ENCODE results near the gene NPFF. TPM values are rescaled to one million over a fixed set of nuclear protein-coding genes. Genes with fewer than 3 reads are reported as not detected.
"Not testable (repeated sequence)": the region's sequence is repeated elsewhere in the genome, so short reads cannot be mapped to it uniquely, and the experiment has no call there.

Gene NPFF
- total RNA-seq, result 1 to 10 TPM in 1 of 2 donors, not detected in 1; 1.3 TPM

GRCh38 chr12:53506881-53507602, at the start of gene NPFF:
Gene NPFF (minus strand): TSS chr12:53507484. CDS start chr12:53507474, 10 bp downstream.
- Mint-ChIP-seq H3K27ac (no peak within 1 kb of the TSS), H3K4me1 (ENCODE audit: low read depth) (peaks cover 24% of the 10 kb centered on the region), H3K36me3 (ENCODE audit: insufficient read depth in 2 of 2) (peaks cover 0 to 3% of the 10 kb centered on the region in 2 donors), H3K27me3 (ENCODE audit: low read depth) (no peaks in the 10 kb centered on the region), H3K4me3 (no peak within 1 kb of the TSS), H3K9me3 (no peaks in the 10 kb centered on the region)
- no peak for DNase-seq
- ATAC-seq (replicated peaks in 1 of 2), result no peak

GRCh38 chr12:53552361-53553327, 45.4 kb upstream of the NPFF start:
- ATAC-seq (replicated peaks in 1 of 2), result no peak
- no peak for DNase-seq
- no peaks in the 10 kb centered on the region for H3K9me3 Mint-ChIP-seq
- peaks cover 2 to 3% of the 10 kb centered on the region in 2 donors for H3K36me3 Mint-ChIP-seq (ENCODE audit: insufficient read depth in 2 of 2)
- no peak overlapping the region for H3K4me3 Mint-ChIP-seq
- H3K4me1 Mint-ChIP-seq (ENCODE audit: low read depth), result peaks cover 6% of the 10 kb centered on the region
- no peaks in the 10 kb centered on the region for H3K27me3 Mint-ChIP-seq (ENCODE audit: low read depth)
- H3K27ac Mint-ChIP-seq, result no peak overlapping the region

- ATAC-seq (replicated peaks in 1 of 2), result no peak
- Mint-ChIP-seq H3K4me1 (ENCODE audit: low read depth) (peaks cover 6% of the 10 kb centered on the region), H3K27me3 (ENCODE audit: low read depth) (no peaks in the 10 kb centered on the region), H3K9me3 (no peaks in the 10 kb centered on the region), H3K4me3 (no peak overlapping the region), H3K27ac (no peak overlapping the region), H3K36me3 (ENCODE audit: insufficient read depth in 2 of 2) (peaks cover 2 to 3% of the 10 kb centered on the region in 2 donors)
- DNase-seq, result no peak
These were observed 44.6 kb upstream of the NPFF start for GRCh38 chr12:53551889-53552291.

DNA sequence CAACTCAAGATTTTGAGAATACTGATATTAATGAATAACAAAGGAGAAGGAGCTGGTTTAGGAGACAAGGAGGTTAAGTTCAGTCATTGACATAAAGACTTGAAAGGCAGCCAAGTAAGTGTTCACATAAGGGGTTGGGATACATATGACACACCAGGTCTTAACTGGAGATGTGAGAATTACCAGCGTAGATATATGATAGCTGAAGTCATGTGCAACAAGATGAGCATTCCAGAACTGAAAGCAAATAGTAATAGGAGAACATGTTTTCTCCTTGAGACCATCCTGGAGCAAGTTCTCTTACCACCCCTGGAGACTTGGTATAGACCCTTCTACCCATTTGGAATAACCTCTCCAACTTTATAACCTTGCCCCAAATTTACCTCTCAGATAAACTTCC, 43.3 kb upstream of the NPFF start:
- Mint-ChIP-seq H3K4me3 (no peak overlapping the region), H3K36me3 (ENCODE audit: insufficient read depth in 2 of 2) (peaks cover 2 to 3% of the 10 kb centered on the region in 2 donors), H3K9me3 (no peaks in the 10 kb centered on the region), H3K4me1 (ENCODE audit: low read depth) (peaks cover 6% of the 10 kb centered on the region), H3K27me3 (ENCODE audit: low read depth) (no peaks in the 10 kb centered on the region), H3K27ac (no peak overlapping the region)
- ATAC-seq (replicated peaks in 1 of 2) (no peak), DNase-seq (no peak)

DNA sequence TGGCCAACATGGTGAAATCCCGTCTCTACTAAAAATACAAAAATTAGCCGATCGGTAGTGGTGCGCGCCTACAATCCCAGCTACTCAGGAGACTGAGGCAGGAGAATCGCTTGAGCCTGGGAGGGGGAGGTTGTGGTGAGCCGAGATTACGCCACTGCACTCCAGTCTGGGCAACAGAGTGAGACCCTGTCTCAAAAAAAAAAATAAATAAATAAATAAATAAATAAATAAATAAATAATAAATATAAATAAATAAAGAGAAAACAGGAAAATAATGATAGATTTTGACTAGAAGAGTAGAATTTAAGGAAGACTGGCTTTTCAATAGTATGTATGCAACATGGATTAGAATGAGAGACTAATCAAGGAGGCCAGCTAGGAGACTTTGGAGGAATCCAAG, 42.8 kb upstream of the NPFF start:
- not testable (repeated sequence) for H3K27ac Mint-ChIP-seq; DNase-seq; H3K4me1 Mint-ChIP-seq (ENCODE audit: low read depth); ATAC-seq (replicated peaks in 1 of 2); H3K9me3 Mint-ChIP-seq; H3K4me3 Mint-ChIP-seq; H3K27me3 Mint-ChIP-seq (ENCODE audit: low read depth); H3K36me3 Mint-ChIP-seq (ENCODE audit: insufficient read depth in 2 of 2)

- not testable (repeated sequence) for H3K27me3 Mint-ChIP-seq (ENCODE audit: low read depth); H3K27ac Mint-ChIP-seq; H3K36me3 Mint-ChIP-seq (ENCODE audit: insufficient read depth in 2 of 2); ATAC-seq (replicated peaks in 1 of 2); H3K9me3 Mint-ChIP-seq; H3K4me3 Mint-ChIP-seq; DNase-seq
- H3K4me1 Mint-ChIP-seq (ENCODE audit: low read depth), result peaks cover 26% of the 10 kb centered on the region
These were observed 41.1 kb upstream of the NPFF start for GRCh38 chr12:53548354-53548753.

GRCh38 chr12:53543539-53543938, 36.3 kb upstream of the NPFF start:
- Mint-ChIP-seq H3K27ac (peak overlapping the region; percentile 59), H3K36me3 (ENCODE audit: insufficient read depth in 2 of 2) (peaks cover 2 to 12% of the 10 kb centered on the region in 2 donors), H3K4me3 (peak overlapping the region in 1 of 2 donors; percentile 59), H3K4me1 (ENCODE audit: low read depth) (peaks cover 22% of the 10 kb centered on the region), H3K27me3 (ENCODE audit: low read depth) (no peaks in the 10 kb centered on the region), H3K9me3 (no peaks in the 10 kb centered on the region)
- DNase-seq (peak; percentile 64 to 68), ATAC-seq (replicated peaks in 1 of 2) (peak; percentile 98)

- ATAC-seq (replicated peaks in 1 of 2) (no peak), DNase-seq (no peak)
- Mint-ChIP-seq H3K4me1 (ENCODE audit: low read depth) (peaks cover 14% of the 10 kb centered on the region), H3K27me3 (ENCODE audit: low read depth) (no peaks in the 10 kb centered on the region), H3K27ac (no peak overlapping the region), H3K9me3 (no peaks in the 10 kb centered on the region), H3K36me3 (ENCODE audit: insufficient read depth in 2 of 2) (peaks cover 0 to 12% of the 10 kb centered on the region in 2 donors), H3K4me3 (no peak overlapping the region)
These were observed 32.2 kb upstream of the NPFF start for GRCh38 chr12:53539526-53539925.

DNA sequence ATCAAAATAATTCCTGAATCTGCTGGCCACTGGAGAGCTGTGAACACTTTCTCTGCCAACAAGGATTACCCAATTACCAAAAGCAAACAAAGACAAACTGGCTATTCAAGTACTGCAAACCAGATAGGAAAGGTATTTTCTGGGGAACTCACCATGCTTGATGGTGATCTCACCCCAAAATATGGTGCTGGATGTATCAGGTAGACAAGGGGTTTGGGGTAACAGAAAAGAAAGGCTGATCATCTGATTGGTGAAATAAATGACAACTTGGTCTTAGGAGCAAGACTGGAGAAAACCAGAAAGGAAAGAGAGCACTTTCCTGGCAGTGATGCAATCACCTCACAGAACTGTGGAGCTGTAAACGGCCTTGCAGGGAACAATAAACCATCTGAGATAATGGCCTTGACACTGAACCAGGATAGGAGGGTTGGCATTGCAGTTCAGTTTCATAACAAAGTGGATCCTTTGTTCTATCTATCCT, 31.0 kb upstream of the NPFF start:
- no peaks in the 10 kb centered on the region for H3K27me3 Mint-ChIP-seq (ENCODE audit: low read depth)
- no peaks in the 10 kb centered on the region for H3K9me3 Mint-ChIP-seq
- H3K4me1 Mint-ChIP-seq (ENCODE audit: low read depth), result peaks cover 1% of the 10 kb centered on the region
- no peak overlapping the region for H3K27ac Mint-ChIP-seq
- DNase-seq (no peak), ATAC-seq (replicated peaks in 1 of 2) (no peak)
- peaks cover 0 to 10% of the 10 kb centered on the region in 2 donors for H3K36me3 Mint-ChIP-seq (ENCODE audit: insufficient read depth in 2 of 2)
- H3K4me3 Mint-ChIP-seq, result no peak overlapping the region

DNA sequence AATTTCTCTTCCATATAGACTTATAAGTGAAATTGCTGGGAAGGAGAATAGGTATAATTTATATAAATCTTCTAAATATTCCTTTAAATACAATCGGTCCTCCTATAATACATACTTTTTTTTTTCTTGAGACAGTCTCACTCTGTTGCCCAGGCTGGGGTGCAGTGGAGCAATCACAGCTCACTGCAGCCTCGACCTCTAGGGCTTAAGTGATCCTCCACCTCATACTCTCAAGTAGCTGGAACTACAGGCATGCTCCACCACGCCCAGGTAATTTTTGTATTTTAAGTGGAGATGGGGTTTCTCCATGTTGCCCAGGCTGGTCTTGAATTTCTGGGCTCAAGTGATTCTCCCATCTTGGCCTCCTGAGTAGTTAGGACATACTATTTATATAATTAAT, 29.7 kb upstream of the NPFF start:
- Mint-ChIP-seq H3K27me3 (ENCODE audit: low read depth) (no peaks in the 10 kb centered on the region), H3K36me3 (ENCODE audit: insufficient read depth in 2 of 2) (peaks cover 2 to 8% of the 10 kb centered on the region in 2 donors), H3K4me1 (ENCODE audit: low read depth) (no peaks in the 10 kb centered on the region), H3K9me3 (no peaks in the 10 kb centered on the region), H3K27ac (no peak overlapping the region), H3K4me3 (no peak overlapping the region)
- no peak for ATAC-seq (replicated peaks in 1 of 2)
- DNase-seq, result no peak

DNA sequence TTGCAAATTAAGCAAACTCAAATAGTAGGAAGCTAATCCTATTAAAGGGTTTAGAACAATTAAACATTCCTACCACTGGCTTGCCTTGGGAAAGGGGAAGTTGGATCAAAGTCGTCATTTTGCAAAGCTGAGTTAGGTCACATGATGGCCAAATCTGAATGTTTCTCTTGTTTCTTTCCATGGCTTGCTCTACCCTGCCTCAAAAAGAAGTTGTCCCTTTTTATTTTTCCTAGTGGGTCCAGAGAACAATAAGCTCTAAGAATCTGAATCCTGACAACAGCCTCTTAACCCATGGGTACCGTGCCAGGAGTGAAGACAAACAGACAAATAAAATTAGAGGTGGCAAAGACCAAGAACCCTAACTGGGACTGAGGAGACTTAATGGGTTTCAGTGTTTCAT, 26.2 kb upstream of the NPFF start:
- no peaks in the 10 kb centered on the region for H3K27me3 Mint-ChIP-seq (ENCODE audit: low read depth)

GRCh38 chr12:53532524-53533445, 25.5 kb upstream of the NPFF start:
- ATAC-seq (replicated peaks in 1 of 2) (no peak), DNase-seq (no peak)
- Mint-ChIP-seq H3K36me3 (ENCODE audit: insufficient read depth in 2 of 2) (peaks cover 2 to 7% of the 10 kb centered on the region in 2 donors), H3K27me3 (ENCODE audit: low read depth) (no peaks in the 10 kb centered on the region), H3K4me1 (ENCODE audit: low read depth) (no peaks in the 10 kb centered on the region), H3K9me3 (no peaks in the 10 kb centered on the region), H3K27ac (no peak overlapping the region), H3K4me3 (no peak overlapping the region)

More for the DNA sequence above, 26.2 kb upstream of the NPFF start:
- H3K4me1 Mint-ChIP-seq (ENCODE audit: low read depth), result no peaks in the 10 kb centered on the region
- no peak for ATAC-seq (replicated peaks in 1 of 2)
- H3K27ac Mint-ChIP-seq, result no peak overlapping the region
- H3K9me3 Mint-ChIP-seq, result no peaks in the 10 kb centered on the region
- no peak overlapping the region for H3K4me3 Mint-ChIP-seq
- H3K36me3 Mint-ChIP-seq (ENCODE audit: insufficient read depth in 2 of 2), result peaks cover 2 to 7% of the 10 kb centered on the region in 2 donors
- no peak for DNase-seq

Data from activated T-cell treated with anti-CD3 and anti-CD28 coated beads, Interleukin-2, amount 50 U/mL, for 72 hours (primary cell).